Dermis microvascular lymphatic vessel endothelial cell (primary cell): Measurements from ENCODE around the gene BBS9. TPM values are rescaled to one million over a fixed set of nuclear protein-coding genes. Genes with fewer than 3 reads are reported as not detected.
"Not testable (repeated sequence)": the region's sequence is repeated elsewhere in the genome, so short reads cannot be mapped to it uniquely, and the experiment has no call there.

ENCODE experiments used
- DNase-seq, 2 donors: peaks; one replicate each; pipeline versions ENCODE4 v3.0.0 to v3.0.0-alpha.2; 2010; ENCODE audit warnings: low read depth in 2 of 2
- total RNA-seq: library from RNA; depleted of rRNA; stranded (reverse); fragments of >200 nt; gene quantifications from 2 replicates; pipeline ENCODE4 v1.2.1, GENCODE V29; 2014

BBS9 gene
- total RNA-seq, 1 donor from 2014 or later: 11.2 TPM

- no peak for DNase-seq
Observed at GRCh38 chr7:33487998-33488682, 358.8 kb downstream of the BBS9 start.

GRCh38 chr7:33494474-33494873 is 365.1 kb downstream of the BBS9 start:
- DNase-seq: no peak

GRCh38 chr7:33495207-33495606 is 365.8 kb downstream of the BBS9 start:
- DNase-seq: no peak

GRCh38 chr7:33497051-33497450 is 367.7 kb downstream of the BBS9 start:
- DNase-seq: peak in 1 of 2 donors; percentile 17

- DNase-seq: no peak
Observed at GRCh38 chr7:33500703-33501701, 371.6 kb downstream of the BBS9 start.

GRCh38 chr7:33503014-33503413 is 373.6 kb downstream of the BBS9 start:
- DNase-seq: no peak

GRCh38 chr7:33503736-33504135 is 374.4 kb downstream of the BBS9 start:
- no peak for DNase-seq

GRCh38 chr7:33504266-33504665 is 374.9 kb downstream of the BBS9 start:
- no peak for DNase-seq

GRCh38 chr7:33509206-33509605 is 379.8 kb downstream of the BBS9 start:
- DNase-seq: no peak

GRCh38 chr7:33511778-33512177 is 382.4 kb downstream of the BBS9 start:
- DNase-seq: peak in 1 of 2 donors; percentile 70

GRCh38 chr7:33516568-33516967 is 387.2 kb downstream of the BBS9 start:
- no peak for DNase-seq

- no peak for DNase-seq
Observed at GRCh38 chr7:33517191-33517590, 387.8 kb downstream of the BBS9 start.

GRCh38 chr7:33527008-33527407 is 397.6 kb downstream of the BBS9 start:
- not testable (repeated sequence) for DNase-seq

- not testable (repeated sequence) for DNase-seq
Observed at GRCh38 chr7:33527613-33528012, 398.2 kb downstream of the BBS9 start.

- no peak for DNase-seq
Observed at GRCh38 chr7:33529070-33529469, 399.7 kb downstream of the BBS9 start.

- no peak for DNase-seq
Observed at GRCh38 chr7:33530664-33531063, 401.3 kb downstream of the BBS9 start.

GRCh38 chr7:33531888-33532287 is 402.5 kb downstream of the BBS9 start:
- DNase-seq: no peak

- DNase-seq: no peak
Observed at GRCh38 chr7:33534833-33535232, 405.5 kb downstream of the BBS9 start.

- no peak for DNase-seq
Observed at GRCh38 chr7:33535989-33536388, 406.6 kb downstream of the BBS9 start.

- DNase-seq: no peak
Observed at GRCh38 chr7:33536398-33537103, 407.2 kb downstream of the BBS9 start.

GRCh38 chr7:33537104-33537477 is 407.7 kb downstream of the BBS9 start:
- DNase-seq: no peak

- no peak for DNase-seq
Observed at GRCh38 chr7:33539198-33539597, 409.8 kb downstream of the BBS9 start.
